Astrocyte (in vitro differentiated cells and primary cell): ENCODE results near the gene USP34. TPM values are rescaled to one million over a fixed set of nuclear protein-coding genes. Genes with fewer than 3 reads are reported as not detected.
A peak's percentile ranks its signal among the peaks of the same experiment; 100 is the strongest.

ENCODE experiments used
- DNase-seq: peaks from one replicate; pipeline ENCODE4 v3.0.0-alpha.2; 2010; ENCODE audit warnings: low read depth
- FAIRE-seq: peaks from 2 replicates; lab custom pipeline; 2011; peaks lifted over from hg19 to GRCh38; lab: Jason Lieb, UNC
- H2AFZ ChIP-seq: 2 replicates; pipeline ENCODE4 v1.6.0; 2012; ENCODE audit warnings: low read depth, low read length, inconsistent platforms
- H3K27ac ChIP-seq: 2 replicates; pipeline ENCODE4 v1.5.1; 2011; ENCODE audit warnings: low read depth, low read length, inconsistent platforms
- H3K27me3 ChIP-seq: 2 replicates; pipeline ENCODE4 v1.6.0; 2011; ENCODE audit warnings: low read length, inconsistent platforms; ENCODE audit not compliant: insufficient read depth
- H3K36me3 ChIP-seq: 2 replicates; pipeline ENCODE4 v1.5.1; 2011; ENCODE audit warnings: low read length, inconsistent platforms; ENCODE audit not compliant: insufficient read depth
- H3K4me1 ChIP-seq: 2 replicates; pipeline ENCODE4 v1.5.1; 2011; ENCODE audit warnings: low read length, inconsistent platforms; ENCODE audit not compliant: insufficient read depth
- H3K4me2 ChIP-seq: 2 replicates; pipeline ENCODE4 v1.6.0; 2012; ENCODE audit warnings: low read length, inconsistent platforms
- H3K4me3 ChIP-seq: 2 replicates; pipeline ENCODE4 v1.5.1; 2011; ENCODE audit warnings: low read depth, mild to moderate bottlenecking, low read length, inconsistent platforms; ENCODE audit not compliant: insufficient read depth
- H3K79me2 ChIP-seq: 2 replicates; pipeline ENCODE4 v1.6.0; 2012; ENCODE audit warnings: mild to moderate bottlenecking, low read length, inconsistent platforms; ENCODE audit not compliant: insufficient read depth
- H3K9ac ChIP-seq: 2 replicates; pipeline ENCODE4 v1.6.0; 2012; ENCODE audit warnings: mild to moderate bottlenecking, low read length, inconsistent platforms
- H3K9me3 ChIP-seq: 2 replicates; pipeline ENCODE4 v1.5.1; 2012; ENCODE audit warnings: low read depth, mild to moderate bottlenecking, low read length, inconsistent platforms; ENCODE audit not compliant: insufficient read depth
- H4K20me1 ChIP-seq: 2 replicates; pipeline ENCODE4 v1.6.0; 2012; ENCODE audit warnings: low read length, inconsistent platforms; ENCODE audit not compliant: insufficient read depth
- H3K27ac Mint-ChIP-seq: one replicate; pipeline ENCODE4 v1.8.0; 2021; ENCODE audit warnings: mild to moderate bottlenecking, mixed read lengths; ENCODE audit not compliant: unreplicated experiment
- H3K27me3 Mint-ChIP-seq: one replicate; pipeline ENCODE4 v1.8.0; 2021; ENCODE audit warnings: low read depth, mixed read lengths; ENCODE audit not compliant: unreplicated experiment
- H3K36me3 Mint-ChIP-seq: one replicate; pipeline ENCODE4 v1.8.0; 2021; ENCODE audit warnings: low read depth, mixed read lengths; ENCODE audit not compliant: unreplicated experiment
- H3K4me1 Mint-ChIP-seq: one replicate; pipeline ENCODE4 v1.8.0; 2021; ENCODE audit warnings: low read depth, mixed read lengths; ENCODE audit not compliant: unreplicated experiment
- H3K4me3 Mint-ChIP-seq: one replicate; pipeline ENCODE4 v1.8.0; 2021; ENCODE audit warnings: mild to moderate bottlenecking, moderate library complexity, mixed read lengths; ENCODE audit not compliant: unreplicated experiment
- H3K9me3 Mint-ChIP-seq: one replicate; pipeline ENCODE4 v1.8.0; 2021; ENCODE audit warnings: mild to moderate bottlenecking, mixed read lengths; ENCODE audit not compliant: unreplicated experiment
- EZH2 ChIP-seq: IDR thresholded peaks from 2 replicates; pipeline ENCODE4 v1.6.1; 2012; ENCODE audit warnings: mild to moderate bottlenecking, low read length, inconsistent platforms; ENCODE audit not compliant: insufficient read depth
- total RNA-seq: library from RNA; stranded (reverse); gene quantifications from 2 replicates; pipeline ENCODE4 v1.2.1, GENCODE V29; 2021
- TF ChIP-seq, protein P1 (sequence below): IDR thresholded peaks from 2 replicates; pipeline ENCODE4 v1.5.1; 2011; ENCODE audit warnings: low read depth, mild to moderate bottlenecking, inconsistent platforms, low read length, moderate library complexity; ENCODE audit not compliant: insufficient read depth

USP34 gene
- total RNA-seq, 1 donor from 2014 or later, result 99.9 TPM

DNA sequence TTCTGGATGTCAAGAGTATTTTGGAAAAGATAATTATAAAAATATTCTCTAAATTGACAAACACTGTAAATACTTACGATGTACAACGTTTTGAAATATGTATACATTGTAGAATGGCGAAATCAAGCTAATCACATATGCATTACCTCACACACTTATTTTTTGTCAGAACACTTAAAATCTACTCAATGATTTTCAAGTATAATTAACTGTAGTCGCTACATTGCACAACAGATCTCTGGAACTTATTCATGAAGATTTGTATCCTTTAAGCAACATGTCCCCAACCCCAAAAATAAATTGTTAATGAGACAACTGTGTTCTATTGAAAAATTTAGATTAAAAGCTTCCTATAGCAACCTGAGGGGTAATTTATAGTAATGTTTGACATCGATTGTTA lies 249.1 kb downstream of the USP34 start:
- Histone ChIP-seq H3K27me3 (no peaks in the 10 kb centered on the region), H3K27ac (no peak overlapping the region), H3K9ac (no peak overlapping the region), H4K20me1 (no peaks in the 10 kb centered on the region), H3K79me2 (no peaks in the 10 kb centered on the region), H3K9me3 (no peaks in the 10 kb centered on the region), H3K4me1 (peaks cover 4% of the 10 kb centered on the region), H3K36me3 (peaks cover 35% of the 10 kb centered on the region), H2AFZ (no peak overlapping the region), H3K4me2 (no peak overlapping the region), H3K4me3 (no peak overlapping the region)
- peaks cover 27% of the 10 kb centered on the region for H3K36me3 Mint-ChIP-seq
- H3K27ac Mint-ChIP-seq, result no peak overlapping the region
- no peak for FAIRE-seq
- no peaks in the 10 kb centered on the region for H3K9me3 Mint-ChIP-seq
- DNase-seq, result no peak
- no peak for TF ChIP-seq EZH2
- TF ChIP-seq, protein P1, sequence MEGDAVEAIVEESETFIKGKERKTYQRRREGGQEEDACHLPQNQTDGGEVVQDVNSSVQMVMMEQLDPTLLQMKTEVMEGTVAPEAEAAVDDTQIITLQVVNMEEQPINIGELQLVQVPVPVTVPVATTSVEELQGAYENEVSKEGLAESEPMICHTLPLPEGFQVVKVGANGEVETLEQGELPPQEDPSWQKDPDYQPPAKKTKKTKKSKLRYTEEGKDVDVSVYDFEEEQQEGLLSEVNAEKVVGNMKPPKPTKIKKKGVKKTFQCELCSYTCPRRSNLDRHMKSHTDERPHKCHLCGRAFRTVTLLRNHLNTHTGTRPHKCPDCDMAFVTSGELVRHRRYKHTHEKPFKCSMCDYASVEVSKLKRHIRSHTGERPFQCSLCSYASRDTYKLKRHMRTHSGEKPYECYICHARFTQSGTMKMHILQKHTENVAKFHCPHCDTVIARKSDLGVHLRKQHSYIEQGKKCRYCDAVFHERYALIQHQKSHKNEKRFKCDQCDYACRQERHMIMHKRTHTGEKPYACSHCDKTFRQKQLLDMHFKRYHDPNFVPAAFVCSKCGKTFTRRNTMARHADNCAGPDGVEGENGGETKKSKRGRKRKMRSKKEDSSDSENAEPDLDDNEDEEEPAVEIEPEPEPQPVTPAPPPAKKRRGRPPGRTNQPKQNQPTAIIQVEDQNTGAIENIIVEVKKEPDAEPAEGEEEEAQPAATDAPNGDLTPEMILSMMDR, result no peak
- H3K4me1 Mint-ChIP-seq, result peaks cover 11% of the 10 kb centered on the region
- H3K27me3 Mint-ChIP-seq, result no peaks in the 10 kb centered on the region
- no peak overlapping the region for H3K4me3 Mint-ChIP-seq

DNA sequence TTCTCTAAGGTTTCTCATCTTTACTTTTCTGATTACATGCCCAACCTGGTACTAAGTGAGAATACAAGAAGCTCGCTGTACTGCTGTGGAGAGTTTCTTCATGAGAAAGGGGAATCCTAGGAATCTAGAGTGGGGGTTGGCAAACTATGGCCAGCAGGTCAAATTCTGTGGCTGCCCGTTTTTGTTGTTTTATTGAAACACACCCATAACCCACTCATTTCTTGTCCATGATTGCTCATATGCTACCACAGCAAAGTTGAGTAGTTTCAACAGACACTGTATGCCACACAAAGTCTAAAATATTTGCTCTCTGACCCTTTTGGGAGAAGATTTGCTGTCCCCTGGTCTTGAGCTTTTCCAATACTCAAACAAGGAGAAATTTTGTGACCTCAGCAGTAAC lies 250.1 kb downstream of the USP34 start:
- H3K9me3 ChIP-seq, result no peaks in the 10 kb centered on the region
- no peaks in the 10 kb centered on the region for H3K9me3 Mint-ChIP-seq
- no peak overlapping the region for H3K9ac ChIP-seq
- H3K4me1 Mint-ChIP-seq, result peaks cover 8% of the 10 kb centered on the region
- no peak overlapping the region for H3K4me3 ChIP-seq
- H3K4me1 ChIP-seq, result peaks cover 4% of the 10 kb centered on the region
- peak overlapping the region; percentile 50 for H3K4me2 ChIP-seq
- H3K4me3 Mint-ChIP-seq, result no peak overlapping the region
- H3K36me3 ChIP-seq, result peaks cover 29% of the 10 kb centered on the region
- FAIRE-seq (peak; percentile 43), DNase-seq (peak; percentile 59)
- no peaks in the 10 kb centered on the region for H4K20me1 ChIP-seq
- peaks cover 25% of the 10 kb centered on the region for H3K36me3 Mint-ChIP-seq
- TF ChIP-seq EZH2, result no peak
- TF ChIP-seq, protein P1, result no peak
- no peaks in the 10 kb centered on the region for H3K27me3 Mint-ChIP-seq
- peak overlapping the region; percentile 69 for H3K27ac Mint-ChIP-seq
- H3K79me2 ChIP-seq, result no peaks in the 10 kb centered on the region
- no peak overlapping the region for H2AFZ ChIP-seq
- no peak overlapping the region for H3K27ac ChIP-seq
- H3K27me3 ChIP-seq, result no peaks in the 10 kb centered on the region

DNA sequence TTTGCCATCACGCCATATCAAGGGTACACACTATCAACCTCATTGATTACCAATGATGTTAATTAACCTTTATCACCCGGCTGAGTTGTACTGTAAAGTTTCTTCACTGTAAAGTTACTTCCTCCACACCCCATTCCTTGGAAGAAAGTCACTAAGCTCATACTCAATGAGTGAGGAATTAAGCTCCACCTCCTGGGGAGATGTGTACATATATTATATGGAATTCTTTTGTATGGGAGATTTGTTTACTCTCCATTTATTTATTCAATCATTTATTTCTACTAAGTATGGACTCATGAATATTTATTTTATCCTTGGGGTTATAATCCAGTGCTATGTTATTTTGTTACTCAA lies 252.1 kb downstream of the USP34 start:
- Mint-ChIP-seq H3K4me1 (peaks cover 8% of the 10 kb centered on the region), H3K9me3 (no peaks in the 10 kb centered on the region), H3K4me3 (no peak overlapping the region), H3K36me3 (peaks cover 27% of the 10 kb centered on the region), H3K27me3 (no peaks in the 10 kb centered on the region), H3K27ac (no peak overlapping the region)
- TF ChIP-seq, protein P1, result no peak
- TF ChIP-seq EZH2, result no peak
- Histone ChIP-seq H3K9me3 (no peaks in the 10 kb centered on the region), H3K36me3 (peaks cover 34% of the 10 kb centered on the region), H3K4me1 (peaks cover 4% of the 10 kb centered on the region), H2AFZ (no peak overlapping the region), H3K27ac (no peak overlapping the region), H4K20me1 (peaks cover 3% of the 10 kb centered on the region), H3K4me2 (no peak overlapping the region), H3K9ac (no peak overlapping the region), H3K27me3 (no peaks in the 10 kb centered on the region), H3K4me3 (no peak overlapping the region), H3K79me2 (no peaks in the 10 kb centered on the region)
- FAIRE-seq (no peak), DNase-seq (no peak)
